Measurements from ENCODE around the gene HTATIP2. TPM values are rescaled to one million over a fixed set of nuclear protein-coding genes. Genes with fewer than 3 reads are reported as not detected.

Gene HTATIP2
- total RNA-seq = 10 to 100 TPM; 11.1 to 33.8 (median 16.3) TPM
- polyA plus RNA-seq = 10 to 100 TPM; 10.6 to 33.7 TPM
- long read RNA-seq, donor 1, transcript HTATIP2-201 (6 exons, 1,477 nt) = major isoform, 17 of 22 reads
- long read RNA-seq, donor 1, partial matches to known transcripts = 0 of 22 reads
- long read RNA-seq, donor 1, other reads (novel, unspliced or antisense) = 0 of 22 reads
- long read RNA-seq, donor 2, transcript HTATIP2-202 (6 exons, 886 nt) = minor isoform, 9 of 87 reads
- long read RNA-seq, donor 2, transcript HTATIP2-201 (6 exons, 1,477 nt) = major isoform, 52 of 87 reads
- long read RNA-seq, donor 2, transcript HTATIP2-204 (5 exons, 1,748 nt) = minor isoform, 9 of 87 reads
- long read RNA-seq, donor 2, transcript HTATIP2-203 (6 exons, 967 nt) = minor isoform, 9 of 87 reads
- long read RNA-seq, donor 2, partial matches to known transcripts = 2 of 87 reads
- long read RNA-seq, donor 2, other reads (novel, unspliced or antisense) = 4 of 87 reads
- long read RNA-seq, donor 3, transcript HTATIP2-201 (6 exons, 1,477 nt) = major isoform, 15 of 27 reads
- long read RNA-seq, donor 3, transcript HTATIP2-202 (6 exons, 886 nt) = minor isoform, 7 of 27 reads
- long read RNA-seq, donor 3, partial matches to known transcripts = 1 of 27 reads
- long read RNA-seq, donor 3, other reads (novel, unspliced or antisense) = 0 of 27 reads

- Histone ChIP-seq H3K36me3 (peaks cover 0 to 16% (median 0%) of the 10 kb centered on the region in 9 donors), H3K27me3 (peaks cover 0 to 2% (median 0%) of the 10 kb centered on the region in 9 donors), H3K9me3 (no peaks in the 10 kb centered on the region), H3K4me1 (peaks cover 0 to 69% (median 11%) of the 10 kb centered on the region in 12 donors), H3K4me3 (peak within 1 kb of the TSS; percentile 70 to 97 (median 84)), H3K27ac (peak within 1 kb of the TSS; percentile 40 to 94 (median 84))
- ATAC-seq (peak; percentile 45 to 92 (median 86)), DNase-seq (peak; percentile 69 to 90 (median 74))
- intact Hi-C loops (cut with DNase I) = no loop called here
- 3 to 17% (median 10%) methylated on average over 12 to 68 of the region's 68 CpGs for WGBS, 4 donors
- TF ChIP-seq POLR2A (IDR thresholded peaks at IDR 0.05) (peak in 1 of 2 donors; percentile 68), CTCF (IDR thresholded peaks at IDR 0.05) (no peak)
Observed at GRCh38 chr11:20363500-20364340, at the start of gene HTATIP2. Gene HTATIP2 (plus strand): TSS chr11:20363714. CDS start chr11:20364238, 524 bp downstream.

- intact Hi-C loops (cut with DNase I) = no loop called here
- Histone ChIP-seq H3K27me3 (peaks cover 0 to 4% (median 0%) of the 10 kb centered on the region in 9 donors), H3K36me3 (no peaks in the 10 kb centered on the region), H3K4me1 (no peaks in the 10 kb centered on the region), H3K4me3 (no peak overlapping the region), H3K9me3 (no peaks in the 10 kb centered on the region), H3K27ac (no peak overlapping the region)
- WGBS, 4 donors = 15 to 47% (median 34%) methylated on average over 1 of the region's 1 CpG
- DNase-seq (no peak), ATAC-seq (no peak)
- no peak for TF ChIP-seq CTCF (IDR thresholded peaks at IDR 0.05)
- no peak for TF ChIP-seq POLR2A (IDR thresholded peaks at IDR 0.05)
Observed at GRCh38 chr11:20315800-20316199, 47.7 kb upstream of the HTATIP2 start.

- intact Hi-C loops (cut with DNase I) = no loop called here
- H3K27me3 ChIP-seq = peaks cover 0 to 5% (median 0%) of the 10 kb centered on the region in 9 donors
- H3K4me1 ChIP-seq = no peaks in the 10 kb centered on the region
- no peak overlapping the region for H3K4me3 ChIP-seq
- no peak overlapping the region for H3K27ac ChIP-seq
- ATAC-seq (no peak), DNase-seq (no peak)
- H3K36me3 ChIP-seq = no peaks in the 10 kb centered on the region
- TF ChIP-seq POLR2A (IDR thresholded peaks at IDR 0.05) = no peak
- TF ChIP-seq CTCF (IDR thresholded peaks at IDR 0.05) = no peak
- no peaks in the 10 kb centered on the region for H3K9me3 ChIP-seq
Observed at GRCh38 chr11:20321177-20321576, 42.3 kb upstream of the HTATIP2 start.
